Breast epithelium (tissue), 4 donors: ENCODE data around the gene ASB18. TPM values are rescaled to one million over a fixed set of nuclear protein-coding genes. Genes with fewer than 3 reads are reported as not detected.

Experiments
- DNase-seq, 2 donors: peaks; one replicate each; pipeline ENCODE4 v3.0.0-alpha.2; 2019; ENCODE audit warnings: low spot score in 2 of 2
- H3K27ac ChIP-seq, 2 donors: fragments of 200-600 bp; sonication (generic) in 1 of 2; one replicate each; pipeline ENCODE4 v1.5.1; 2016 to 2019; ENCODE audit warnings: mild to moderate bottlenecking in 1 of 2
- H3K27me3 ChIP-seq, 2 donors: fragments of 200-600 bp; sonication (generic) in 1 of 2; one replicate each; pipeline versions ENCODE4 v1.5.1 to v1.6.0; 2017 to 2019; ENCODE audit warnings: control low read depth in 1 of 2, mild to moderate bottlenecking in 1 of 2
- H3K36me3 ChIP-seq: fragments of 200-600 bp; one replicate; pipeline ENCODE4 v1.5.1; 2019
- H3K4me1 ChIP-seq, 2 donors: fragments of 200-600 bp; sonication (generic); one replicate each; pipeline ENCODE4 v1.5.1; 2016 to 2019; ENCODE audit warnings: control low read depth in 1 of 2
- H3K4me3 ChIP-seq, 3 donors: fragments of 200-600 bp; sonication (generic); 1 replicate in 2 of 3; 2 replicates in 1 of 3; pipeline ENCODE4 v1.5.1; 2016 to 2019; ENCODE audit warnings: mild to moderate bottlenecking in 3 of 3, moderate library complexity in 2 of 3
- H3K9me3 ChIP-seq, 2 donors: fragments of 200-600 bp; sonication (generic) in 1 of 2; one replicate each; pipeline ENCODE4 v1.5.1; 2016 to 2019; ENCODE audit warnings: control low read depth in 1 of 2
- CTCF ChIP-seq, 3 donors: fragments of 450-650 bp; IDR thresholded peaks; one replicate each; pipeline ENCODE4 v1.5.1; 2016 to 2017; ENCODE audit warnings: antibody characterized with exemption in 3 of 3, mild to moderate bottlenecking in 3 of 3, moderate library complexity in 3 of 3
- POLR2A ChIP-seq: fragments of 450-650 bp; IDR thresholded peaks from one replicate; pipeline ENCODE4 v1.6.1; 2016; ENCODE audit warnings: antibody characterized with exemption, mild to moderate bottlenecking, moderate library complexity
- POLR2AphosphoS5 ChIP-seq, 3 donors: sonication (generic); formaldehyde crosslinking; IDR thresholded peaks; one replicate each; pipeline ENCODE4 v1.6.1; 2017; ENCODE audit warnings: antibody characterized with exemption in 3 of 3
- intact Hi-C: fragments of 100-400 bp; cut with DNase I; formaldehyde crosslinking; loops from one replicate; pipeline ENCODE4 v1.15.1; 2023; ENCODE audit warnings: low total_unique reads
- total RNA-seq, 3 donors: library from RNA; depleted of rRNA; stranded (reverse); fragments of >200 nt; gene quantifications; one replicate each; pipeline ENCODE4 v1.1.0, GENCODE V29; 2016

The ASB18 gene
- total RNA-seq, 3 donors from 2014 or later: not detected

GRCh38 chr2:236161082-236161462, 103.1 kb downstream of the ASB18 start:
- Histone ChIP-seq H3K27me3 (peaks cover 5 to 65% of the 10 kb centered on the region in 2 donors), H3K36me3 (no peaks in the 10 kb centered on the region), H3K27ac (no peak overlapping the region), H3K4me3 (no peak overlapping the region), H3K4me1 (peaks cover under 1 to 8% of the 10 kb centered on the region in 2 donors), H3K9me3 (no peaks in the 10 kb centered on the region)
- intact Hi-C loops: no loop called here
- TF ChIP-seq CTCF (IDR thresholded peaks at IDR 0.05) (no peak), POLR2A (no peak), POLR2AphosphoS5 (IDR thresholded peaks at IDR 0.05) (no peak)
- no peak for DNase-seq

- DNase-seq: peak in 1 of 2 donors; percentile 44
- Histone ChIP-seq H3K4me1 (peaks cover 0 to 8% of the 10 kb centered on the region in 2 donors), H3K36me3 (no peaks in the 10 kb centered on the region), H3K4me3 (no peak overlapping the region), H3K27ac (no peak overlapping the region), H3K9me3 (no peaks in the 10 kb centered on the region), H3K27me3 (peaks cover 5 to 59% of the 10 kb centered on the region in 2 donors)
- no peak for TF ChIP-seq POLR2A
- no peak for TF ChIP-seq CTCF (IDR thresholded peaks at IDR 0.05)
- TF ChIP-seq POLR2AphosphoS5 (IDR thresholded peaks at IDR 0.05): no peak
- intact Hi-C loops: no loop called here
Observed at GRCh38 chr2:236160366-236161081, 103.7 kb downstream of the ASB18 start.

- Histone ChIP-seq H3K27me3 (peaks cover 5 to 52% of the 10 kb centered on the region in 2 donors), H3K4me1 (peaks cover 0 to 8% of the 10 kb centered on the region in 2 donors), H3K36me3 (no peaks in the 10 kb centered on the region), H3K9me3 (no peaks in the 10 kb centered on the region), H3K4me3 (no peak overlapping the region), H3K27ac (no peak overlapping the region)
- TF ChIP-seq POLR2AphosphoS5 (IDR thresholded peaks at IDR 0.05) (no peak), POLR2A (no peak), CTCF (IDR thresholded peaks at IDR 0.05) (no peak)
- intact Hi-C loops: no loop called here
- no peak for DNase-seq
Observed at GRCh38 chr2:236159778-236160170, 104.4 kb downstream of the ASB18 start.

- no peaks in the 10 kb centered on the region for H3K36me3 ChIP-seq
- no peak for DNase-seq
- no peak overlapping the region for H3K4me3 ChIP-seq
- H3K9me3 ChIP-seq: no peaks in the 10 kb centered on the region
- intact Hi-C loops: no loop called here
- H3K27me3 ChIP-seq: peaks cover 0 to 46% of the 10 kb centered on the region in 2 donors
- TF ChIP-seq CTCF (IDR thresholded peaks at IDR 0.05): no peak
- TF ChIP-seq POLR2A: no peak
- TF ChIP-seq POLR2AphosphoS5 (IDR thresholded peaks at IDR 0.05): no peak
- H3K4me1 ChIP-seq: peaks cover 0 to 3% of the 10 kb centered on the region in 2 donors
- no peak overlapping the region for H3K27ac ChIP-seq
Observed at GRCh38 chr2:236158969-236159777, 105.0 kb downstream of the ASB18 start.
